Endometrial microvascular endothelial cells (primary cell): ENCODE data around the gene LAMTOR1. TPM values are rescaled to one million over a fixed set of nuclear protein-coding genes. Genes with fewer than 3 reads are reported as not detected.

ENCODE experiments used
- in situ Hi-C: cut with HindIII; loops from 2 replicates; pipeline ENCODE4 v1.10.0; 2017; ENCODE audit warnings: low sequenced_read_pairs, low pct_unique_long_range_greater_than_20kb; ENCODE audit errors: inconsistent ontology term
- total RNA-seq: library from RNA; depleted of rRNA; stranded (reverse); fragments of >200 nt; gene quantifications from one replicate; pipeline ENCODE4 v1.2.3, GENCODE V29; 2015; ENCODE audit errors: inconsistent ontology term

The LAMTOR1 gene
- total RNA-seq, 1 donor from 2014 or later: 138 TPM

DNA sequence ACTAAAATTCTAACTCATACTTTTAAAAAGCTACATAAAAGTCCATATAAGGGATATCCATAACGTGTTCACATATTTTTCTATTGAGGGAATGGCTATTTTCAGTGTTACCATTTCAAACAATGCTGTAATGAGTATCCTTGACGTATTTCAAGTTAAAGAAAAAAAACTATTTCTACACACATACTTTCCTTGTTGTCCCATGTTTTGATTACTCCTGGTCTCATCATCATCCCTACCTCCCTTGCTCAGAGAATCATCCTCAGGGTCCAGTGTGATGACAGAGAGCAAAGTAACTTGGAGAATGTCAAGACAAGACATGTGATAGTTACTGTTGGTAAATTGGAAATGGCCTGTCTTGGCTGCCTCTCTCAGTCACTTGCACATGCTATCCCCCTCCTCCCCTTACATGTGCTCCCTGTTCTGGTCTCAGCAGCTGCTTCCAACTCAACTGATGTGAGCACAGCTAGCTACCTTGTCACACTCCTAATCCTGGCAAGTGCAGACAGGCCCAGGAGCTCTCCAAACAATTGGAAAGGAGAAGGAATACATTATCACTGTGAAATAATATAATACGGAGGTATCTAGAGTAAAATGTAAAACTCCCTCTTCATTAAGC is 44.6 kb downstream of the LAMTOR1 start:
- in situ Hi-C loops: no loop called here

DNA sequence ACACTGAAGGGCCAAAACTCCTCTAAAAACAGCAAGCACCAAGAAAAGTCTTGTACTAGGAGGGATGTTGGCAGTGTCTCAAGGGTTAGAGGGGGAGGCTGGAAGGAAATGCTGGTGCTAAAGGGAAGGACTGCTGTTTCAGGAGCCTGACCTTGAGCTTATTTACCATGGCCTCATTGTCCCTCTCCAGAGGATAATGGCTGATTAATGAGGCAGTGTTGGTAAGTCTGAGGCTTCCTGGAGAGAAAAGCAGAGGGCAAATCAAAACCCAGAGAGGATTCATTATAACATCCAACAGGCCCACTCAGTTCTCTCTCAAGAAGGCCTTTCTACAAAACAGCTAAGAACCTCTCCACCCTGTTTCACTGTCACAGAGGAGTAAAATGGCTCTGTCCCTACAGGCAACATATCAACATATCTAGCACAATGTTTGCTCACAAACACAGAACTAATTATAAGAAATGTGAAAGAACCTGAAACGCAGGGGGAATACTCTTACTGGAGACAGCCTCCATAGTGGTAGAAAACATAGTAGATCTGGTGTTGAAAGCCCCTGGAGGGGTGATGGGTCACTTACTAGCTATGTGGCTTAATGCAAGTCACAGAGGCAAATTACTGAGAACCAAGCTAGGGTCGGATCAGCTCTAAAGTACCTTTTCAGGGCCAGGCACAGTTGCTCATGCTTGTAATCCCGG is 54.2 kb downstream of the LAMTOR1 start:
- in situ Hi-C loops: no loop called here

Other genes starting within 250 kb of the LAMTOR1 start
- gene DEFB131B, start 224.8 kb downstream of the LAMTOR1 start, total RNA-seq: not detected
- 5.7 TPM for gene XNDC1N, start 174.7 kb downstream of the LAMTOR1 start, total RNA-seq
- gene RNF121, start 174.3 kb downstream of the LAMTOR1 start, total RNA-seq: 43.1 TPM
- gene IL18BP, start 104.4 kb downstream of the LAMTOR1 start, total RNA-seq: 8.8 TPM
- 112 TPM for gene NUMA1, start 22.8 kb downstream of the LAMTOR1 start, total RNA-seq
- 1.1 TPM for gene LRRC51, start 22.4 kb downstream of the LAMTOR1 start, total RNA-seq
- gene TOMT, start 2.6 kb upstream of the LAMTOR1 start, total RNA-seq: not detected
- gene ANAPC15, start 9.4 kb upstream of the LAMTOR1 start, total RNA-seq: 48.1 TPM
- gene FOLR3, start 32.4 kb upstream of the LAMTOR1 start, total RNA-seq: not detected
- not detected for gene FOLR1, start 88.8 kb upstream of the LAMTOR1 start, total RNA-seq
- not detected for gene FOLR2, start 113.5 kb upstream of the LAMTOR1 start, total RNA-seq
- gene INPPL1, start 121.5 kb upstream of the LAMTOR1 start, total RNA-seq: 45.4 TPM
- not detected for gene PHOX2A, start 140.9 kb upstream of the LAMTOR1 start, total RNA-seq